SKM-1 treated with dmso at 0.1 percent for 144 hours (cell line): ENCODE data around the gene RANBP17.
"Not testable (repeated sequence)": the region's sequence is repeated elsewhere in the genome, so short reads cannot be mapped to it uniquely, and the experiment has no call there.

ENCODE experiments used
- DNase-seq: peaks from one replicate; lab custom pipeline; 2025; ENCODE audit not compliant: unreplicated experiment; lab: John Stamatoyannopoulos, UW

Gene RANBP17

DNA sequence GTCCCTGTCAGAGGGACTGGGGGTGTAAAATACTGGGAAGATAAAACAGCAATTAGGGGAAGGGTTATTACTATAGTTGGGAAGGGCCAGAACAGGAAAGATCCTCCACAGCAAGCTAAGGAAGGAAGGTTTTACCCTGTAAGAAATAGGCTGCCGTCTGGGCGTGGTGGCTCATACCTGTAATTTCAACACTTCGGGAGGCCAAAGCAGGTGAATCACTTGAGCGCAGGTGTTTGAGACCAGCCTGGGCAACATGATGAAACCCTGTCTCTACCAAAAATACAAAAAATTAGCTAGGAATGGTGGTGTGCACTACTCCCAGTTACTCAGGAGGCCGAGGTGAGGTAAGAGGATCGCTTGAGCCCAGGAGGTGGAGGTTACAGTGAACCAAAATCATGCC lies 282.1 kb downstream of the RANBP17 start:
- DNase-seq = no peak

DNA sequence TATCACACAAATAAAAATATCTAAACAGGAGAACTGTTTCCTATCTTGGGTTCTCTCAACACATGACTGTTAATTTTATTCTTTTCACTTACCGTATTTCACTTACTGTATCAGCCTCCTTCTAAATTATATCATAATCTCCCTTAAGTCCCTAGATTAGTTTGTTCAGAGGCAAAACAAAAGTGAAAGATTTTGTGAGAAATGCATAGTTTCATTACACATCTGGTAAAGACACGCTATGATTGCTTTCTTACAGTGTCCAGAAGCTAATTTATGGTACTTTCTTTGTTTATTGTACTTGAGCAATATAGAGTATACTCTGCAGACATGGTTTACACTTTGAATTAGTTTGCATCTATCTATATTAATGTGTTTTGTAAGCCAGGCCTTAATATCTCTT lies 287.5 kb downstream of the RANBP17 start:
- no peak for DNase-seq

DNA sequence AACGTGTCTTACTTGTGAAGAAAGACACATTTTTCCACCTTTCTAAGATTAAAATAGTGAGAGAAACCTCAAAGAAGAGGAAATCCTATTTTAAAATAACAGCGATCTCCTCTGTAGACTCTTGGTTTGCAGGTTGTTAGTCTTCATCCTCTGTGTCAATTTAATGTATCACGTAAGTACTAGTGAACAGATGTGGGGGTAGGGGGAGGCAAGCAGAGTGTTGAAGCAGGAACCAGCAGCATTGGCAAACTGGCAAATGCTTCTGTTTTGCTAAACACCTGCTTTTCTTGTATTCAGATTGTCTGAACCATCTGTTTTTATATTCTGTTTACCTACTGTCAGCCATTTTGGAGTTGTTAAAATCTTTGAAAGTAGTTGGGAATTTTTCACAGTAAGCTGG lies 288.0 kb downstream of the RANBP17 start:
- no peak for DNase-seq

DNA sequence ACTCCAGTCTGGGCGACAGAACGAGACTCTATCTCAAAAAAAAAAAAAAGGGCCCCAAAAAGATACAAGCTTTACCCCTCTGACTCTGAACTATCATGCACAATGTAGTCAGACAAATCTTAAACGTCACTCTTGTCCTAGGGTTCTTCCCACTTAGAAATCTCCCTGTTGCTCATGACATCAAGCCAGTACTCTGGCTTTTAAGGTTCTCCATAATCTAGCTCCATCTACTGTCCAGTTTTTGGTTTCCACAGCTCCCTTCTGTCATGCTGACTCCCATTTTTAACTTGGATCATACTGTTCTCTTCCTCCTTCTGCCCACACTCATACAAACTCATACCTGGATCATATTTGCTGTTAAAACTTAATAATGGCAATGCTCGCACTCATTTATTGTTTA lies 290.6 kb downstream of the RANBP17 start:
- no peak for DNase-seq

DNA sequence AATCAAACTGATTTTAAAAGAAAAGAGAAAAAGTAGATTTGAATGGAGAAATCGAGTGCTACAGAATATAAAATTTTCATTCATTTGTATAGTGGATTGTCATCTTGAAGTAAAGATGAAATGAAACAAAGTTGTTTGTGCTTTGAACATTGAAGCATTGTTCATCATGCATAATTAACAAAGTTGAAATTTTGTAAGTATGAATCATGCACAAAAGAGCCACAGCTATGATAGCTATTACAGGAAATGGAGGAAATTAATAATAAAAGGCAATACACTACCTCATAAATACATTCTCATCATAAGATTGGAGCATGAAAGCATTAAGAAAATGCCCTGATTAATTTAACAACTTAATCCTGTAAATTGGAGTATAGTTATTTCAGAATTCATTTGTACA lies 293.8 kb downstream of the RANBP17 start:
- no peak for DNase-seq

DNA sequence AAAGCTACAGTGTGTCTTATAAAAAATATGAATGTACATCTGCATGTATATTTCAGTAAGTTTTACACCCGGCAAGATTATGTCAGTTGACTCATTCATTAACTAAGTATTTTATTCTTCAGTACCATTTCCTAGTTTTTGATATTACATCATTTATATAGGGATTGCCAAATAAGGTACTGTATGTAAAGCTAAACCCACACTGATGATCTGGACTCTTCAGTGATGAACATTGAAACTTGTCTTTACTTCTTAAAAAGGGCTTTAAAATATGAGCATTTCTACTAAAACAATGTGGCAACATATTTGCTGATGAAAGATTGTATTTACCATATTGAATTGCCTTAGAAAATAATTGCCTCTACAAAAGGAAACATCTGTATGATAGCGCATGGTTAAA lies 295.5 kb downstream of the RANBP17 start:
- no peak for DNase-seq

DNA sequence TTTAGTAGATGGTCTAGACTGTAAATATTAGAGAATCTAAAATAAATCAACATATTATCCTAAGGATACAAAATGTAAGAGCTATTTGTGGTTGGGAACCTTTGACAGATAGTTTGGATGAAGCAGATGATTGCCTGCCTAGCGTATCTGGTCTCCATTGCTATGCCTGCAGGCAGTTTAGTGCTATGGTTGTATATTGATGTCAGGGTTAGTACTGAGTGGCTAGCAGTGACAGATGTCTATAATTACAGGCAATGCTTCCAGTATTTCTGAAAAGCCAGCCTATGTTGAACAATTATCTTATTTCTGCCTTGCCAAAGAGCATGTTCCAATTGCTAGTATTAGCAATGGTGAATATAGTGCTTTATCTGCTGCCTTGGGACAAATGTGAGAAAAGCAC lies 296.0 kb downstream of the RANBP17 start:
- no peak for DNase-seq

DNA sequence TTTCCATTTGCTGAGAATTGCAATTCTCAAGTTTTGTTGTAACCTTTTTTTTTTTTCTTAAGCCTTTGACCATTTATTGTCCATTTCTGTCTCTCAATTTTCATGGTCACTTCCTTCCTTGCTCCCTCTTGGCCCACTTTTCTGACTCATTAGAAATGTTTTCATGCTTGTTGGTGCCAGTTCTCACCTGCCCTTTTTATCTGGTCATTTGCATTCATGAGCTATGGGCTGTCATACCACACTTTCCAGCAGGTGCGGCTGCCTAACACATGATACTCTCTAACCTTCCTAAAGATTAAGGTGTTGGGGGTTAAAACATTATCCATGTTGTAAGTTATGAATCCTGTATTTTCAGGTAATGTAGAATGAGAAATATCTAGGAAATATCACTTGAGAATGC lies 296.8 kb downstream of the RANBP17 start:
- no peak for DNase-seq

DNA sequence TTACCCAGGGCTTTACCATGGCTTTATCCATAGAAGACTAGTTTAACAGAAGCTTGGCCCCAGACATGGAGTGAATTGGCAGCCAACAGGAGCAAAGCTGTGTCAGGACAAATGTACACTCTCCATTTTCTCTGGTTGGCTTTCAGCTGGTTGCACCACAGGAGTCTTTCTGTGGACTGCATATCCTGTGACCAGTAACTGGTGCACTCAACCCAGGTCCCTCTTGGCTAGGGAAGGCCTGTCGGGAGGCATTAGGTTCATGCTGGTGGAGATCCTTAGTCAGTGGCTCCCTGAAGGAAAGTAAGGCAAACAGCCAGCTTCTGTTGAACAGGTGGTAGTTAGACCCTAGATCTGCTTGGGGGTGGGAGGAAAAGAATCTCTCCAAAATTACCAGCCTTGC lies 300.3 kb downstream of the RANBP17 start:
- DNase-seq = no peak

DNA sequence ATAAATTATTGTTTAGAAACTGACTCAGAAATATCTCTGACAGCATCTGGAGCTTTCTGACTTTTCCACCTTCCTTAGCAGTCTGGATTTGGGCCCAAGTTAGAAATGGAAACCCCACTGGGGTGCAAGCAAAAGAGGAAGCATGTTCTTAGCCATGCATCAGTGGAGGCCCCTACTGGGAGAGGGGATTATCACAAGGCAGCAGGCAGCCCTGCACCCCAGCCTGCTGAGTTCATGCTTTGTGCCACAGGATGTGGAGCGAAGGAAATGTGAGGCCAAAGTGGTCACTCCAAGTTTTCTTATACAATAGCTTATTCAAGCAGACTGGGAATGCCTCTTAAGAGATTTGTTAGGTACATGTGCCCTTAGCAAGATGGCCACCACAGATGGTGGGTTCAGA lies 300.8 kb downstream of the RANBP17 start:
- peak; percentile 20 for DNase-seq

DNA sequence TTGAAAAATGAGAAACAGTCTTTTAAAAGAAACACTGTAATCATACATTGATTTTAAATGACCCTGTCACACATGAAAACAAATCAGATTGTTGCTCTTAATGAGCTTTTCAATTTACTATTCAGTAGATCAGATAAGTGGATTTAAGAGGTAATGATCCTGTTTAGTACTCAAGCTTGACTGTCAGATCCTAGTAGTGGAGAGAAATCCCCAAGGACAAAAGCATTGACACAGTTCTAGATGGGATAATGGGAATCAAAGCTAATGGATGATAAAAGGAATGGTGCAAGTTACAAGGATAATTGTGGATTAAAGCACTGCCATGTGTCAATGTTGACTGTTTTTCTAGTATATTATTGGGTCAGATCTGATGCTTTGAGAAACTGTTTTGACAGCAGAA lies 304.9 kb downstream of the RANBP17 start:
- DNase-seq = no peak

DNA sequence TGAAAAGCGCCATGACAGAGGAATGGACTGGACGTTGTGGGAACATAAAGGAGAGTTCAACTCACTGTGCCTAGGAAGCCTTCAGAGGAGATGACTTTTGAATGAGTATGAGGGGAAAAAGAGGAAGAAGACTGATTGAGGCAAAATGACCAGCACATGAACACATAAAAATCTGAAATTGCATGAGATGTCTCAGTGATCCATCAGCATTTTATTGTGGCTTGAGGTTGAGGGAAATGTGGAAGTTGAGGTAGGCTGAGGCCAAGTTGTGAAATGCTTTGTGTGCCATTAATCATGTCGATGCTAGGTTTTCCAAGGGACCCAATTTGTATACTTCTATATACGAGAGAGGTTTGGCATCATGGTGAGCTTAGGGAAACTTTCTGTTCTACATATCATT lies 306.4 kb downstream of the RANBP17 start:
- DNase-seq = peak; percentile 85

DNA sequence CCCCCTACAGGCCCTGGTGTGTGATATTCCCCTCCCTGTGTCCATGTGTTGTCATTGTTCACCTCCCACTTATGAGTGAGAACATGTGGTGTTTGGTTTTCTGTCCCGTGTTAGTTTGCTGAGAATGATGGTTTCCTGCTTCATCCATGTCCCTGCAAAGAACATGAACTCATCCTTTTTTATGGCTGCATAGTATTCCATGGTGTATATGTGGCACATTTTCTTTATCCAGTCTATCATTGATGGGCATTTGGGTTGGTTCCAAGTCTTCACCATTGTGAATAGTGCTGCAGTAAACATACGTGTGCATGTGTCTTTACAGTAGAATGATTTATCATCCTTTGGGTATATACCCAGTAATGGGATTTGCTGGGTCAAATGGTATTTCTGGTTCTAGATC lies 313.1 kb downstream of the RANBP17 start:
- not testable (repeated sequence) for DNase-seq

DNA sequence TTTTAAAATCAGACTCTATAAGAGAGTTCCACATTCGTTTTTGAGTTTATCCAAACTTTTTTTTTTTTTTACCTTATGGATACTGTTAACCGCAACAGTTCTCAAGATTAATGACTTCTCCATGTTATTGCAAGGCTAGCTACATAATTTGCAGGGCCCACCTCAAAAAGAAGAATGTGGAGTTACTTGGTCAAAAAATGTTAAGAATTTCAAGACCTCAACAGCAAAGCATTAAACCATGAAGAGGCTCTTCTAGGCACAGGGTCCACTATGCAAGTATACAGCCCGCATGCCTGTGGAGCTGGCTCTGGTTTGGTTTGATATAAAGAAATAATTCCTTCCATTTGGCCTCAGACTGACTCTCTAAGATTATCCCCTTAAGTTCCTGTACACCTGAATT lies 313.9 kb downstream of the RANBP17 start:
- DNase-seq = no peak

DNA sequence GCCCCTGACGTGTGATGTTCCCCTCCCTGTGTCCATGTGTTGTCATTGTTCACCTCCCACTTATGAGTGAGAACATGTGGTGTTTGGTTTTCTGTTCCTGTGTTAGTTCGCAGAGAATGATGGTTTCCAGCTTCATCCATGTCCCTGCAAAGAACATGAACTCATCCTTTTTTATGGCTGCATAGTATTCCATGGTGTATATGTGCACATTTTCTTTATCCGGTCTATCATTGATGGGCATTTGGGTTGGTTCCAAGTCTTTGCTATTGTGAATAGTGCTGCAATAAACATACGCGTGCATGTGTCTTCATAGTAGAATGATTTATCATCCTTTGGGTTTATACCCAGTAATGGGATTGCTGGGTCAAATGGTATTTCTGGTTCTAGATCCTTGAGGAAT lies 316.4 kb downstream of the RANBP17 start:
- not testable (repeated sequence) for DNase-seq

DNA sequence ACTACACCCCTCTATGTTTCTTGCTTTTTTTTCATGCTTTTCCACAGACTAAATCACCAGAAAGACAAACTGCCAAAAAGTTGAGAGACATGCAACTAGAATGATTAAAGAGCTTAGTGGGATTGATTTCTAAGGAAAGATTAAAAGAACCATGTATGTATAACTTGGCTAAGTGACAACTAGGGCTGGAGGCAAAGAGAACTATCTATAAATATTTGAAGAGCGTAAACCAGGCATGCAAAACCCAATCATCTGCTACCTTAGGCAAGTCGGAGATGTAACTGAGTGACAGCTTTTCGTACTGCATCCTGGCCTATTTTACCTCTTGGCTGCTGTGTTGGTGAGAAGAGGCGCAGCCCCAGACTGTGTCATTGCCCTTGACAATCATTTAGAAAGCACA lies 326.2 kb downstream of the RANBP17 start:
- no peak for DNase-seq

DNA sequence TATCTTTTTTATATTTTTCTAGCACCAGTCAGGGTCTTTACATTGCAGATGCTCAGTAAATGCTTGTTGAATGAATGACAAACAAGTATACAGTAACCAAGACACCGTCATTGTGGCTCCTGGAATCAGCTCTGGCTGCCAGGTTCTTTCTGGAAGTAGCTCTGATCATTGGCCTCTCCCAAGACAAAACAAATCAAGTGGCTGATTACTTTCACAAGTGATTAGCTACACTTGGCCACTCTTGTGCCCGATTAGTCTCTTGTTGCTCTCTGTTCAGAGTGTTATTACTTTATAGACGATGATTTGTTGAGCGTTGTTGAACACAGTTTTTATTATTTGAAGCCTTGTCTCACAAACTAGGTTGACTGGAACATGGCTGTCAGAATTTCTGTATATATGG lies 327.6 kb downstream of the RANBP17 start:
- DNase-seq = no peak

DNA sequence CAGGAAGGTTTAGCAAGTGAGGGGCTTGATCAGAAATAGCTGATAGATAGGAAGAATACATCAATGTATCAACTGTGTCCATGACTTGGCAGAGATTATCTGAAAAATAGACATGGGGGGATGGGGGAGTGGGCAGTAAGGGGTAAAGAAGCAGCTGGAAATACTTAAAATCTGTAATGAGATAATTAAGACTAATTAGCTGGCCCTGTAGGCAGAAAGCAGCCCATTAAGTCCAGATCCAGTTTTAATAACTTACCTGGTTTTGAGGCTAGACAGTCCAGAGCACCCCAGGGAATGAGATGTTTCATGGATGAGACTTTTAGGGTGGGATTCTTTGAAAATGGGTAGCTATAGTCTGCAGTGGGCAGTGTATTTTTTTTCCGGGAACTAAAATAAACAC lies 330.3 kb downstream of the RANBP17 start:
- DNase-seq = no peak

DNA sequence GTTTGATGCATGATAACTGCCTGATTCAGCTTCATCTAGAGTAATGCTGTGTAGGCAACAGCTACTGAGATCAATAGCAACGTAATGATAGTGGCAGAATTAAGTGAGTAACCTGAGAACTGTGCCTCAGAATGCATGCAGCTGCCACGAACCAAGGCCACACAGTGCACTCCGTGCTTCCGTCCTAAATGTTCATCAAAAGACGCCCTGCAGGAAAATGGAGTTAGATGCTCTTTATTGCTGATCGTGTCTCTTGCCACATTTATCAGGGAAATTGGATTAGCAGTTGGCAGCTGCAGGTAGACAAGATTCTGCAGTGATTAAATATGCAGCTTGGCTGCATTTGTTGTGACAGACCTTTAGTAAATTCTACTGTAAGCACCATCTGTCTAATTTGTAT lies 339.5 kb downstream of the RANBP17 start:
- DNase-seq = no peak

DNA sequence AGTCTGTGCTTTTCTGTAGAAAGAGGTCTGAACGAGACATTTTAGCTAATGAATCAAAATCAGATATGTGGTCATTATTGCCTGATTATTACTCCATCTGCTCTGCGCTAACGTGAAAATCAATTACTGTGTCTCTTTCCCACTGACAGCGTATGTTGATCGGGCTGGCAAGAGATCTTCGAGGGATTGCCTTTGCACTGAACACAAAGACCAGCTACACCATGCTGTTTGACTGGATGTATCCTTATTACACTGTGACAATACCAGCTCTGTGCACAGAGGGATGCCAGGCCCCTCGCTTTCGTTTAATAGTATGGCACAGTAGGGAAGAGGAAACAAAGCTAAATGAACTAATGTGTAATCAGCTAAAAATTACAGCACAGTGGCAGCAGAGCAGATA lies 343.6 kb downstream of the RANBP17 start:
- DNase-seq = no peak

DNA sequence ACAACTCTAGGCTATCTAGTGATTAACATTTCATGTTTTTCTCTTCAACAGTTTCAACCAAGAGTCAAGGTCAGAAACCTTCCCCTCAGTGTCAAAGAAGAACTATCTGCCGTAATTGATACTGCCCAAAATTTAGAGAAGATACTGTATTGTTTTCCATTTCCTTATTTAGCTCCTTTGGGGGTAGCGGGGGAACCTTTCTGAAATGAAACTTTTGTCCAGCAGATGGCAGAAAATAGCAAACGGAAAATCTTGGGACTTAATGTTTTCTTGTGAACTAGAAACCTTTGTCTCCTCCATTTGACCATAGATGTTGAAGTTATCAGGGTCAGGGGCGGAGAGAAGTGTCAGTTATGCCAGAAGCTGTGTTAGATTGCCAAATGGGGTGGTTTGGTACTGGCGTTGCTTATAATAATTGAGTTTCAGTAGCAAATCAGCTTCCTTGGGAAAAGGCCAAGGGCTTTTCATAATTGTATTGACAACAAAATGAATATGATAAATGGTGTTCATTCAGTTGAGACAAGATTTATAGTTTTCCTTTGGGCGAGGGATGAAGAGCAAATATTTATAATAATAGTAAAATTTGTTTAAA lies 345.5 kb downstream of the RANBP17 start:
- peak; percentile 45 for DNase-seq

DNA sequence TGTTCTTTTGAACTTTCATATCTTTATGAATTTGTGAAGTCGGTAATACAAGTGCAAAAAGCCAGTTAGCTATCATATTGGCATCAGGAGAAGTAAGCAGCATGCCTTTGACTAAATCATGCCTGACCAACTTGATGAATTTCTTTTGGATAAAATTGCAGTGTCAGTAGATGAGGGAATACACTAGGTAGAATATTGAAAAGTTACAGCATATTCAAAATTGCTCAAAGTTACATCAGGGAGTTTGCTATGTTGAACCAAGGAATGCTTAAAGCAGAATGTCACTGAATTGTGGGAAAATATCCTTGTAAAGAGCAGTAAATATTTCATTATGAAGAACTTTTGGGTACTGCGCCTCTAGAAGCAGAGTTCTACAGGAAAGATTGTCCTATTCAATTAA lies 360.1 kb downstream of the RANBP17 start:
- no peak for DNase-seq

DNA sequence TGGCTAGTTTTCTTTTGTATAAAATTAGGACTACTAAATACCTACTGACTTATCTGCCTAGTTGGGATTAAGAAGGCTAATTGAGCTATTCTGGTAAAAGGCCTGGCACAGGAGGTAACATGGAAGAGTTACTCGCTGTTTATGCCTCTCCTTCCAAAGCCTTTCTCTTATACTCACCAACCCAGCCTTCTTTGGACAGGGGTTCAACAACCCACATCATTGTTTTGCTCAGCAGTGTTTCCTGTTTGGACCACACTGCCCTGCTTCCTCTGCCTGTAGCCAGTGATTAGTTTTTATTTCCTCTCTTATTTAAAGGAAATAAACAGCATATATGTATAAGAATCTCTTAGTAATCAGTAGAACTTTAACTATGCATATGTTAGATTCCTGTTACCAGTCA lies 362.1 kb downstream of the RANBP17 start:
- DNase-seq = no peak
